HG03378 (cell line): ENCODE data around the gene C9orf153.

Experiments used
- ATAC-seq: cut with Tn5 transposase; IDR thresholded peaks from one replicate; pipeline ENCODE4 v1.9.1; 2021; ENCODE audit warnings: mild to moderate bottlenecking, moderate library complexity; ENCODE audit not compliant: unreplicated experiment

Gene C9orf153

DNA sequence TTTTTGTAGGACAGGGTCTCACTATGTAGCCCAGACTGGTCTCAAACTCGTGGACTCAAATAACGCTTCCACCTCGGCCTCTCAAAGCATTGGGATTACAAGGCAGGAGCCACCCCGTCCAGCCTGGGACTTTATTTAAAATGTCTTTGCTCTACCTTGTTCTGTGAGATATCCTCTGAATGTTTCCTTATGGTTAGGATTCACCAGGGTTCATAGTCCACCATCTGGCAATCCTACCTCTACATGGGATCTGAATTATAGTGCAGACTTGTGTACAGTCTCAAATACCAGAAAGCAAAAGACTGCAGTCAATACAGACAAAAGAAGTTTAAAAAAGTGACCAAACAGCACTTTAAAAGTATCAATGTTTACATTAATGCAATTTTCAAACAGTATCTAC lies 12.8 kb upstream of the C9orf153 start:
- ATAC-seq = no peak

DNA sequence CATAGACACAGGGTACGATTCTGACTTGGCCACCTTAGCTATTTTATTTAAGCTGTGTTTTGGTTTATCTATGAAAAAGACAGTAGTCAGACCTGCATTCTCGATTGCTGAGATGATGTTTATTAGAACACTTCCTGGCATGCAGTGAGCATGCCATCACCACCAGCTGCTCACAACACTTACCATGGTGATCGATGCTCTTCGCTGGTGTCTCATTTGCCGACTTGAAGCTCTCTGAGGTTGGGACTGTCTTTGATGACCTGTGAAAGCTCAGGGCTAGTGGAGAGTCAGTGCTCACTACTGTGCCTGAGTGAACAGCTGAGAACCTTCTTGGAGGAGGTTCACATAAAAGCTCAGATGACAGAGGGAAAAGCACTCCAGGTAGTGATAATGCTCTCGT lies 4.4 kb upstream of the C9orf153 start:
- ATAC-seq = no peak

DNA sequence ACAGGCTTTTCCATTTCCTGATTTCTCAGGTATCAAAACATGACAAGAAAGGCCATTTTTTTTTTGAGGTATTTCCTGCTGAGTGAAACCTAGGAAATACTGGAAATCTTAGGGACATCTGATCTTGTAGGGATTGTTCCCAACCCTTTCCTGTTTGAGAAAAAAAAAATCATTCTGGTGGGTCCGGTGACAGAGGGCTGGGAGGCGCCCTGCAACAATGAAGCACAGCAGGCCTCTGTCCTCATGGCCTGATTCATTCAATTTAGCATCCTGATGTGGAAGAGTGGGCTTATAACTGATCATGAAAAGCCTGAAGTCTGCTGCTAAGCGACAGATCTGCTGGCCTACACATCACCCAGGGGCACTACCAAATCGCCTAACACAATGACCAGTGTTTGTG lies 3.0 kb upstream of the C9orf153 start:
- no peak for ATAC-seq

DNA sequence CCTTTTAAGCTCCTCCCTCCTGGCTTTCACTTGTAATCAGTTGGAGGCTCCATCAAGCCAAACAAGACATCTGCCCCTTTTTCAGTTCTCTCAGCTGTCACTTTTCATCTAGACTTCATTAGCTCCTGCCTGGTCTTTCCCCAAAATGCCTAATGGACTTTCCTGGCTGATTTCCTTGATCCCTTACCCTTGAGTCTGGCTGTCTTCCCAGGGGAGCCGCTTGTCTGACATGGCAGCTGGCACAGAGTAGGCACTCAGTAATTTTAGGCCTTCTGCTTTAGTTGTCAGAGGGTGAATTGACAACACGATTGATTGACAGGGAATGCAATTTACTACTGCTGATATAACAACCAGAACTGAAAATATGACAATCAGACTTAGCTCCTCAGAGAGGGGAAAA lies 2.1 kb downstream of the C9orf153 start:
- ATAC-seq = no peak

DNA sequence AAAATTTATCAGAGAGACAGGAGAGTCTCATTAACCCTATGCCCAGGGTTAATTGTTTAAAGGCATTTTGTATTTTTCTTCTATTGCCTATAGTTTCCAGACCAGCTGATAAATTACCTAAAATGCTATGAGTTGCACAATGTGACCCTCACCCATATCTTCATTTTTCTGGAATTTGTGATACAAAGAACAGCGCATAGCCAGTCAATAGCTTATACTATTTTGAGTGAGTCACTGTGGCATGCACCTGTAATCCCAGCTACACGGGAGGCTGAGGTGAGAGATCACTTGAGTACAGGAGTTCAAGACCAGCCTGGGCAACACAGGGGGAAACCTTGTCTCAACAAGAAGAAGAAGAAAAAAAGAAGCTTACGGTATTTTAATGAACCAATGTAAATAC lies 2.8 kb downstream of the C9orf153 start:
- no peak for ATAC-seq

DNA sequence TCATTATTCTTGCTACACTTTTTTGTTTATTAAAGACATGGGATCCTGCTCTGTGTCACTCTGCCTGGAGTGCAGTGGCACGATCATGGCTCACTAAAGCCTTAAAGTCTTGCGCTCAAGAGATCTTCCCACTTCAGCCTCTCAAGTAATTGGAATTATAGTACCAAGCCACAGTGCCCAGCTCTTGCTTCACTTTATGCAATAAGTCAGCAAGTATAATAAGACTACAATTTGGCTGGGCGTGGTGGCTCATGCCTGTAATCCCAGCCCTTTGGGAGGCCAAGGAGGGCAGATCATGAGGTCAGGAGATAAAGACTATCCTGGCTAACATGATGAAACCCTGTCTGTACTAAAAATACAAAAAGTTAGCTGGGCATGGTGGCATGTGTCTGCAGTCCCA lies 5.9 kb downstream of the C9orf153 start:
- no peak for ATAC-seq

DNA sequence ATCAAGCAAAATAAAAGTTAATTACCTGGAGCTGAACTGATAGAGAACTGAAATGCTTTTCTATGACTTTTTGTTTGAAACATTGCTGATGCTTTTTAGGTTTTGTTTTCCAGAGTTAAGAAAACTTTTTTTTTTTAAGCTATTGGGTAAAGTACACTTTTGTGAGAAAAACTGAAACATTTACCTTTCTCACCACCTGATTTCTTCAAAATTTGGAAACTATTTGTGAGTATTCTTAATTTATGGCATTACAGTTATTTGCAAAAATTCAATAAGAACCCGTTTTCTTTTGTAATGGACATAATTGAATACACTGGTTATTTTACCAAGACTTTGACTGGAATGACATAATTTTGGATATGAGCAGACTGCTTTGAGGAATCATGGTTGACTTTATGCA lies 6.6 kb downstream of the C9orf153 start:
- ATAC-seq = no peak

DNA sequence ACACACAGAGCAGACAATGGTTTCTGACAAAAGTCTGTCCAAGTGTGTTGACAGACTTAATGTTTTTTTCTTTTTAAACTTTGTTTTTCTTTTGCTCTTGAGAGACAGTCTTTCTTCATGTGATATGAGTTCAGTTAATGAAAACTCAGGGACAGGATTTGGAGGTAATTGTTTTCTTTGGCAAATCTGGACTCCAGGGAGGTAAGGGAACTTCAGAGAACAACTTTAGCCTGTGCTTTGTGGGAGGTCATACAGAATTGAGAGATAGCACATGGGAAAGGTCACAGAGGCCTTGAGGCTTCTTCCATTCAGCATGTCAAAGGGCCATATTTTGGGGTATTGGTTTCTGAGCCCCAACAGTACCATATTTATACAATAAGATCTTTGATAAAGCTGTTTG lies 9.3 kb downstream of the C9orf153 start:
- no peak for ATAC-seq

DNA sequence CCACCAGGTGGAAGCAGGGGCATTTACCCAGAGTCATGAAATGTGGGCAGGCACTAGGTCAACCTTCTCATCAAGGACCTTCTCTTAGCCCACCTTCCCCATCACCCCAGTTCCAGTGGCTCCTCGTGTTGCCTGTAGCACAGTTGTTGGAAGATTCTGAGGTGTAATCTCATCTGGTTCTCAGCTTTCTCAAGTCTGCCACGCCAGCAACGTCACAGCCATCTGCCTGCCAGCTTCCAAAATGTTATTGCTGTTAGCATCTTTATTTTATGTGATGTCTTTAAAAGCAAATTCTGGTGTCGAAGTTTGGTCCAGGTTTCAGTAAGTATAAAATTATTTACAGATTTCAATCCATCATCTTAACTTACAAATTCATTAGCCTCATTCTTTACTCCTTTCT lies 10.7 kb downstream of the C9orf153 start:
- no peak for ATAC-seq

DNA sequence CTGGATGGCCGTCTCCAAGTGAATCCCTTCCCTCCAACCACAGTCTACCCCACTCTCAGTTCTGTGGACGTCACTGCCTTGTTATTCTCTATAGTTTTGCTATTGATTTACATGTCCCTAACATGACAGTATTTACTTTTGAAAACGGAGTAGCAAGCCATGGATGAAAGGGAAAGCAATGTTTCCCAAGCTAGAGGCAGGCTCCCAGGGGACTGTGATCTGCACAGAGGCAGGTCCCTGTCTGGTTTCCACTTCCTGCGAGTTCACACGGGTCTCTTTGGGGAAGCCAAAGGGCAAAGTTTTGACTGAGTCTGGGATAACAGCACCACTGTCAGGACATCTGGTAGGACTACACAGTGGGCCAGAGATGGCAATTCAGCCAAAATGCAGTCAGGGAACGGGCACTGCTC lies 12.7 kb downstream of the C9orf153 start:
- peak; percentile 96 for ATAC-seq

DNA sequence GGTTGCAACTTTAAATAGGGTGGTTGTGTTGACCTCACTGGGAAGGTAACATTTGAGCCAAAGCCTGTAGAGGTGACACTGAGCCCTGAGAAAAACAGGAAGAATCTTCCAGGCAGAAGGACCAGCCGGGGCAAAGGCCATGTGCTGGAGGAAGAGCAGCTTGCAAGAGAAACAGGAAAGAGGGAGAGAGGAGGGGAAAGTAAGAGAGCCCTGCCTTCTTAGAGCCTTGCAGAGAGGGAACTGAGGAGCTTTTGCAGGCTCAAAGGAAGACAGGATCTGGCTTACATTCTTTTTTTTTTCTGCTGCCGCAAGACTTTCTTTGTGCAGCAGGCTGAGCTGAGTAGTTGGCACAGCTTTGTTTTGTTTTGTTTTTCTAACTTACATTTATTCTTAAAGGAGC lies 17.4 kb downstream of the C9orf153 start:
- ATAC-seq = no peak

DNA sequence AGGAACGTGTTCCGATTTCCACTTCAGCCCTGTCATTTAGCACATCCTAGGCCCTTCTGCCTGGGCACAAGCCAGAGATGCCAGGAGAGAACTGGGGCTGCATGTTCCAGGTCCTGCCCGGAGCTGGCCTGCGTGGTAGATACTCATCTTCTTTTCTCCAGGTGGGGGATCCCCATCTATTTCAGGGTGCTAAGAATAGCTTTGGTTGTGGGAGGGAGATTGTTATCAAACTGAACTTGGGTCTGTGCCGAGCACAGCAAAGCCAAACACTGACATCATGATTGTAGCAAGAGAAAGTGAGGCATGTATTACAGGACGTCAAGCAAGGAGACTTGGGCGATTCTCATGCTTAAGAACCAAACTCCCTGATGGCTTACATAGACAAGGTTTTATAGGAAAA lies 18.2 kb downstream of the C9orf153 start:
- no peak for ATAC-seq

DNA sequence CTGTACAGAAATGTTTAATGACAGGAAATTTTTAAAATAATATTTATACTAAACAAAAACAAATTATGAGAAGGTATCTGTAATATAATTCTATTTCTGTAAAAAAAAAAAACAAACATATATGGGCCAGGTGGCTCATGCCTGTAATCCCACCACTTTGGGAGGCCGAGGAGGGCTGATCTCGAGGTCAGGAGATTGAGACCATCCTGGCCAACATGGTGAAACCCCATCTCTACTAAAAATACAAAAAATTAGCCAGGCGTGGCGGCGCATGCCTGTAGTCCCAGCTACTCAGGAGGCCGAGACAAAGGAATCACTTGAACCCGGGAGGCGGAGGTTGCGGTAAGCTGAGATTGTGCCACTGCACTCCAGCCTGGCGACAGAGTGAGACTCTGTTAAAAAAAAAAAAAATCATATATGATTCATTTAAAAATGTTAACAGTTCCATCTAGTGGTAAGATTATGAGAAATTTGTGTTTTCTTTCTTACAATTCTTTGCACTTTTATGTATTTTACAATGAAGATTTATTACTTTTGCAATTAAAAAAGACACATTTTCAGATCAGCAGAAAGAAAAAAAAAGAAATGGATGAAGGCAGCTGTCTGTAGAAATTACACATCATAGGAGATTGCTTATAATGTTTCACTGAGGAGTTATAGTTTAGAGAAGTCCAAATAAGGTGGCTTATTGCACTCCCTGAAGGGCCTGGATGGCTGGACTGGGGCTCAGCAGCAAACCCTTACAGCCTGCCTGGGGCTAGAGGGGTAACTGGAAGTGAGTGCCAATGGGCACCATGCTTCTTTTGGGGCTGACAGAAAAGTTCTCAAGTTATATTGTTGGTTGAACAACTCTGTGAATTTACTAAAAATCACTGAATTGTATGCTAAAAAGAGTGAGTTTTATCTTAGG lies 20.3 kb downstream of the C9orf153 start:
- ATAC-seq = no peak

DNA sequence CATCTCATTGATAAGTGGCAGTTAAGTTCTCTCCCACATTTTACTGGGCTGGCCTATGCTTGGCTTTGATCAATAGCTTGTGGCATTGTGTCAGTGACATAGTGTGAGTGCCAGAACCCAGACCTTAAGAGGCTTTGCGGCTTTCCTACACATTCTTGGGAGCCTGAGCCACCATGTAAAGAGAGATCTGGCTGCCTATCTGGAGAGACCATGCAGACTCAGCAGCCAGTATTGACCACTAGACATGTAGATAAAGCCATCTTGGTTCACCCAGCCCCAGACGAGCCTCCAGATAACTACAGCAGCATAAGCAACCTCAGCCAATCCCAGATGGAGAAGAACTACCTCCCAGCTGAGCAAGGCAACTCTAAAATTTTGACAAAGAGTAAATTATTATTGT lies 28.6 kb downstream of the C9orf153 start:
- ATAC-seq = no peak

DNA sequence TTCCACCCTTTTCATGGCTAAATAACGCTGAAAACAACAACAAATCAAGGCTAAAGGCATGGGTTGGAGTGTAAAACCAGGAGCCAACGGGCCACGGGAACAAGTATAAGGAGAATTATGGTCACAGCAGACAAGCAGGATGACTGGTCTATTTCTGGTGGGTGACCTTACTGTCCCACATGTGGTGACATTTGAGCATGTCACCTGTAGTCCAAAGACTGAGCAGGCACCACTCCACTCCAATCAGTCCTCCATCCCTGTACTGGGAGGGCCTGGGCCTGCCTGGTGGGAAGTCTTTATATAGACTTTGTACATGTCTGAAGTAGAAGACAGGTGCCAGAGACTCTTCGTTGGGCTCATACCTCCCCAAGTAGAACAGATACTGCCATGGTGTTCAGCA lies 36.8 kb downstream of the C9orf153 start:
- no peak for ATAC-seq

DNA sequence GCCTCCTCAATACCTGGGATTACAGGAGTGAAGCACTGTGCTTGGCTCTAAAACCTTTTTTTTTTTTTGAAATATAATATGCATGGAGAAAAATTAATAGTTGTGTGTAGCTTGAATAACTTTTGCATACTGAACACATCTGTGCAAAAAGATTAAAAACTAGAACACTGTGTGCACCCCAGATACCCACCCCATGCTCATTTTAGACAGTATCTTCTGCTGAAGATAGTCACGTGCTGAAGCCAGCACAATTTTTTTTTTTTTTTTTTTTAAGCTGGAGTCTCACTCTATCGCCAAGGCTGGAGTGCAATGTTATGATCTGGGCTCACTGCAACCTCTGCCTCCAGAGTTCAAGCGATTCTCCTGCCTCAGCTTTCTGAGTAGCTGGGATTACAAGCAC lies 39.9 kb downstream of the C9orf153 start:
- no peak for ATAC-seq

DNA sequence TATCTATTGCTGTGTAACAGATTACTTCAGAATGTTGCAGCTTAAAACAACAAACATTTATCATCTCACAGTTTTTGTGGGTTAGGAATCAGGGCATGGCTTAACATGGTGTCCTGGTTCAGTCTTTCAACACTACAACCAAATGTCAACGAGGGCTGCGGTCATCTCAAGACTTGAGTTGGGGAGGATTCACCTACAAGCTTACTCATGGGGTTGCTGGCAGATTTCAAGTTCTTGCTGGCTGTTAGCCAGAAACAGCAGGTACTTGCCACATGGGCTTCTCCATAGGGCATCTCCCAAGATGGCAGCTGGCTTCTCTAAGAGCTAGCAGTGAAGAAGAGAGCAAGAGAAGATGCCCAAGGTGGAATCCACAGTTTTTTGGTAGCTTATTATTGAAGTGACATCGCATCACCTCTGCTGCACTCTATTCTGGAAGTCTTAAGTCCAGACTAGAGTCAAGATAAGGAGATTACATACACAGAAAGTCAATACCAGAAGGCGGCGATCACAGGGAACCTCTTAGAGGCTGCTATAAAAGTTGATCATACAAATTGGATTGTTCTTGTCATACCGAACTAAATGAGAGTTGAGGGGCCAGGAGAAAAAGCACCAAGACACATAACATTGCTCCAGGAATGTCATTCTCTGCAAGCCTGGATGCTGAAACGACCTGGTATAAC lies 42.2 kb downstream of the C9orf153 start:
- no peak for ATAC-seq

DNA sequence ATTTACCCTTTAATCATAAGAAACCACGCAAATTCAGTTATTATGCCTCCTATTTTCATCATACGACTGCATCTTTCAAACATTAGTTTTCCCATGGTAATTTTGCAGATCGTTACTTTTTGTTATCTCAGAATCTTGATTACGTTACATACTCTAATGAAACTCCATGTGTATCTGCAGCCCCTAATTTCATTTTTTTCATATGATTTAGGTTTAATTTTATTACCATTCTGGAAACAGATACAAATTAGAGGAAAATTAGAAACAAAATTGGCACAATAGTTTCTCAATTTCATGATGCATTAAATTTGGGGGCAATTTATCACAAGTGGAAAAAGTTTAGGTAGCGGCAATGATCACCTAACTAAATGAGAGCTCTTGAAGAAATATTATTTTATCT lies 52.3 kb downstream of the C9orf153 start:
- ATAC-seq = no peak

DNA sequence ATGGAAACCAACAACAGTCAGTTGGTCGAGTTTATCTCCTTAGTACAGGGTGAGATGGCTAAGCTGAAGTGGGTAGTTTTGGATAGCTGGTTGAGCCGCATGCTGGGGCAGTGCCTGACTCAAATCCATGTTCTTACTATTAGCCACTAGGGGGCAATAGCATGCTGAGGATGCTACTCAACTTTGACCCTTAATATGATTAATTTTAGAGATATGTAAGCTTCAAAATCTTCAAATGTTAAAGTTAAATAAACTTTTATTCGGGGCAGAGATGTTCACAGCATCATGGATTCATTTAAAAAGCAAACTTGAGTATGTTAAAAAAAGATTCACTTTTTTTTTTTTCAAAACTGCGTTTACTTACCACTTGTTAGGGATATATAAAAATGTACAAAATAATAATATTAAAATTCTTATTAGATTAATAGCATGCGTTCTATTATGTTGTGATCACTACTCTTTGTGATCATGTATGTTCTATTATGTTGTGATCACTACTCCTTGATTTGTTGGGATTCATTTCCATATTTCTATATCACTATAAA lies 57.0 kb downstream of the C9orf153 start:
- ATAC-seq = peak; percentile 72

DNA sequence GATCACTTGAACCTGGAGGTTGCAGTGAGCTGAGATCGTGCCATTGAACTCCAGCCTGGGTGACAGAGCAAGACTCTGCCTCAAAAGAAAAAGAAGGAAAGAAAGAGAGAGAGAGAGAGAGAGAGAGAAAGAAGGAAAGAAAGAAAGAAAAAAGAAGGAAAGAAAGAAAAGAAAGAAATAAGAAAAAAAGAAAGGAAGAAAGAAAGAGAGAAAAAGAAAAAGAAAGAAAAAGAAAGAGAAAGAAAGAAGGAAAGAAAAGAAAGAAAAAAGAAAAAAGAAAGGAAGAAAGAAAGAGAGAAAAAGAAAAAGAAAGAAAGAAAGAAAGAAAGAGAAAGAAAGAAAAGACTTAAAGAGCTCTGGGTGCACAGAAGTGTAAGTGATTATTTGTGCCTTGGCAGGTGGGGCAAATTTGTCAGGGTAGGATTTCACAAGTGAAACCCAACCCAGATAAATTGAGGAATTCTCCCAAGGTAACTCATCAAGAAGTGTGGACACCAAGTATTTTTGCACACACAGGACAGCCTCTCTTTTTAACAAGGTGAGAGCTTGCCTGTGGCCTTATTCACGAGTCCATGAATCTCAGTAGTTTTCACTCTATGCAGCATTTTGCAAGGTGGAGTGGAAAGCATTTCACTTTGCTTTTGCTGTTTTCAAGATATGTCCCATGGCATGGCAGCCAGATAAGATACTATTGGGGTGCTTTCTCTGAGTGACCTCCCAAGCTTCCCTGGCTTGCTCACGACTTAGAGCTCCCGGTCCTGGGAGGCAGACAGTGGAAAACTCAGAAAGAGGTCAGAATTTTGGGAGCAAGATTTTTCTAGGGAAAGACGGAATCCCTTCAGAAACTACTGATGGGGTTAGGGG lies 57.8 kb downstream of the C9orf153 start:
- ATAC-seq = peak; percentile 22

DNA sequence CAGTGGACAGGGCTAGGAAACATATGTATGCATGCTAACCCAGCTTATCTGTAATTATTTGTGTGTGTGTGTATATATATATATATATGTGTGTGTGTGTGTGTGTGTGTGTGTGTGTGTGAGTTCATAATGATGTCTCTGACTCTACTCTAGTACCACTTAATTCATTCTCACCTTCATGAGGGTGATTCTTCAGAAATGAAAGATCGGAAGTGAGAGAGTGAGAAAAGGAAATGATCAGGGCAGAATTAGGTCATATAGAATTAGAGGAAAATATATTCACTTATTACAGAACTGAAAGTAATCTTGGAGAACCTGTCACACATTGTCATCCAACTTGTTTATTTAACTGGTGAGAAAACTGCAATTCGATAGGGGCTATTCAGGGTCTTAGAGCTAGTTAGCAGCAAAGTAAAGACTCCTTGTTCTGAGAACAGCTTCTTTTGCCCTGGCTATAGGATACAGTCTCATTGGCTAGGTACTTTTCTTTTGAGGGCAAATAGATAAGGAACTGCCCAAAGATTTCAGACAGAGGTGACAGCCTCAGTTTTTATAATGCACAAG lies 58.8 kb downstream of the C9orf153 start:
- ATAC-seq = no peak
